Measurements from ENCODE around the gene SLC6A11.

Gene SLC6A11

DNA sequence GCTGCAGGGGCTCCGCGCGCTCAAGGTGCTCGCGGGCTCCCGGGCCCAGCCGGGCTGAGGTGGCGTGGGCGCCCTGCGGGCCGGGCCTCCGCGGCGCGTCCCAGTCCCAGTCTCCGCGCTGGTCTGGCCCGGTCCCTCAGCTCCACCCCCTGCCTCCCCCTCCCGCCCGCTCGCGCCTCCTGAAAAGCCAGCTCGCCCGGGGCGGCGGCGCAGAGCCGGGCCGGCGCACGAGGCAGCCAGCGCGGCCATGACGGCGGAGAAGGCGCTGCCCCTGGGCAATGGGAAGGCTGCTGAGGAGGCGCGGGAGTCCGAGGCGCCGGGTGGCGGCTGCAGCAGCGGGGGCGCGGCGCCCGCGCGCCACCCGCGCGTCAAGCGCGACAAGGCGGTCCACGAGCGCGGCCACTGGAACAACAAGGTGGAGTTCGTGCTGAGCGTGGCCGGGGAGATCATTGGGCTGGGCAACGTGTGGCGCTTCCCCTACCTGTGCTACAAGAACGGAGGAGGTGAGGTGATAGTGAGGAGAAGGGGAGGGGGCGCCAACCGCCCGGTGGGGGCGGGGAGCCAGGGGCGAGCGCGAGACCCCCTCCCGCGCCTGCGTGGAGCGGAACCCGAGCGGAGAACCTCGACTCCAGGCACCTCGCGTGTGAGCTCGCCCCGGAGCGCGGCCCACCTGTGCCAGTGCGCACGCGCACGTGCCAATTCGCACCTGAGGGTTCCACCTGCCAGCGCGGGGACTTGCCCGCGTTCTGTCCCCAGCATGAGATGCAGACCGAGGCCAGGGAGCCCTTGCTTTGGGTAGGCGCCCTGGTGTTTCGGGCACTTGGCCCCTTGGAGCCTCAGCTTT lies at the start of gene SLC6A11:
SLC6A11 (plus strand) TSS at position 210 of the 844 bp plus-strand sequence; CDS start at position 248, 38 bp downstream.
- no peak for DNase-seq (ENCODE audit: low spot score)

DNA sequence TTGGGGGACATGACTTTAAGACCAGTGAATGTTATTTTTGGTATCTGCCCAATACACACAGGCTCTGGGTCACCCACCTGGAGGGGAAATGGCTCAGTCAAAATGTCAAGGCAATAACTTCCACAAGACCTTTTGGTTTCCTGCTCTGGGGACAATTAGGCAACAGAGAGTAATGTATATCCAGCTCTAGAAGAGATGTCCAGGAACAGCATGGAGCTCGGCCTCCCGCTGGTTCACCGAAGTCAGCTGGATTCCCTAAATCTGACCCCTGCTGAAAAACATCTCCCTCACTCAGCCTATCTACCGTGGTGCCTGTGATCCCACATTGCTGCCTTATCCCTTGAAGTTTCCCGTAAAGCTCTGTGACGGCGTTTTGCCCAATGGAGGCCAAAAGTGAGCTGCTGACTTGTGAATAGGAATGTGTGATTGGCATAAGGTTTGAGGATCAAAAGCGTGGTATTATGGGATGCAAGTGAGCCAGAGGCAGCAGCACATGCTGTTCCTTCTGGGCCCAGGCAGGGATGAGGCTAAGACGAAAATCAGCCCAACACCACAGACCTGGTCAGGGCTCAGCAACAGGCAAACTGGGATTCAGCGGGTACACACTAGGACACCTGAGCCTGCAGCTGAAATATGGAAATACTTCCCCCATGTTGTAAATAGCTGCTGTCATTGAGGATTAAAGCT lies 47.2 kb upstream of the SLC6A11 start:
- DNase-seq (ENCODE audit: low spot score) = no peak

DNA sequence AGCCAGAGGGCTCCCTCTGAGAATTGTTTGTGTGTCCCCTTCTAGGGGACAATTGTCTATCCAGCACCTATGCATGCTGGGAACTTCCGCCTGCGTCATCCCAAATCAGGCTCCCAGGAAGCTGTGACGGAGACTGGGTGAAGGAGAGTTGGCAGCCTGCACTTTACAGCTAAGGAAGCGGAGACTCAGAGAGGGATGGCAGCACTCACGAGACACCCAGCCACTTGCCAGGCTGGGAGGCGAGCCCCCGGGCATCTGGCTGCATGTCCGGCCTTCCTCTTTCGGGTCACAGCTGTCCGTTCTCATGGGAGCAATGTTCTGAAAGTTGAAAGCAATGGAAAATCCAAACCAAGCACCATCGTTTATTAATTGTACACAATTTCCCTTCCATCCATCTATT lies 45.5 kb upstream of the SLC6A11 start:
- DNase-seq (ENCODE audit: low spot score) = no peak

DNA sequence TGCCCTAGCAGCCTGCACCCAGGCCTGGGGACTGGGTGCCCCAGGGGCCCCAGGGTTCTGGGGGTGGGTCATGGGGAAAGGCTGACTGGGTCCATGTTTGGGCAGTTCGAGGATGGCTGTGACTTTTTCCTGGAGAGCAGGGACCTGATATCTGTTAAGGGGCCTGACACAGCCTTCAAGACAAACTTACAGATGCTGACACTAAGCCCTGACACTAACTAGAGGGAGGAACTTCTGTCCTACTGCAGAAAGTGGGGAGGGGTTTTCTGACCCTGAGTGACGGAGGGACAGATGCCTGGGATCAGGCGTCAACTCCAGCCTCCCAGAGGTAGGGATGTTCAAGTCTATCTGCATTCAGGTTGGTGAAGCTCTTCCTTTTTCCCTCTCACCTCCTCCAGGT lies 45.0 kb upstream of the SLC6A11 start:
- no peak for DNase-seq (ENCODE audit: low spot score)

DNA sequence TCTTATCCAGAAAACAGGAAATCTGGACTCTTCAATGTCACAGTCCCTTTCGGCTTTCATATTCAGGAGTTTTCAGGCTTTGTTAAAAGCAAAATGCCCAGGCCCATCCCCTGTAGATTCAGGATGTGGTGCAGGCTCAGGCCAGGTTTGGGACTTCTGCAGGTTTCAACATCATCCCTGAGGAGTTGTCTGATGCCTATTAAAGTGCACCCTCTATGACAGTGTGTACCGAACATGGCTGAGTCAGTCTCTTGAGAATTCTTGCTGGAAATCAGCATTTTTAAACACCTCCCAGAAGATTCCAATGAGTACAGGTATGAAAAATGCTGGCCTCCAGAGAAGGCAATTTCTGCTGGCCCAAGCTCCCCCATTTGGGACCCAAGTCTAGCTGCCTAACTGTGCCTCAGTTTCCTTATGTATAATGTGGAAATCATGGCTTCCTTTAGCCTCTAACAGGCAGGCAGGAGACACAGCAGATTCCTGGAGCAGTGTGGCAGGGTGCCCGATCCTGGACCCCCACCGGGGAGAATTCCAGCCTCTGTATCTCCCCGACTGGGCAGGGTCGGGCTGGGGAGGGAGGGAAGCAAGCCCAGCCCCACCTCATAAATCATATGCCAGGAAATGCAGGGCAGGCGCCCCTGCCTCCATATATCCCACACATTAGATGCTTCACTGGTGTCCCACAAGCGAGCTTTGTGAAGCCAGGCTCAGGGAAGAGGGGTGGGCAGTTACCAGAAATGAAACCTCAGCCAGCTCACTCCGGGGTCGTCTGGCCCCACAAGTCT lies 44.4 kb upstream of the SLC6A11 start:
- no peak for DNase-seq (ENCODE audit: low spot score)

DNA sequence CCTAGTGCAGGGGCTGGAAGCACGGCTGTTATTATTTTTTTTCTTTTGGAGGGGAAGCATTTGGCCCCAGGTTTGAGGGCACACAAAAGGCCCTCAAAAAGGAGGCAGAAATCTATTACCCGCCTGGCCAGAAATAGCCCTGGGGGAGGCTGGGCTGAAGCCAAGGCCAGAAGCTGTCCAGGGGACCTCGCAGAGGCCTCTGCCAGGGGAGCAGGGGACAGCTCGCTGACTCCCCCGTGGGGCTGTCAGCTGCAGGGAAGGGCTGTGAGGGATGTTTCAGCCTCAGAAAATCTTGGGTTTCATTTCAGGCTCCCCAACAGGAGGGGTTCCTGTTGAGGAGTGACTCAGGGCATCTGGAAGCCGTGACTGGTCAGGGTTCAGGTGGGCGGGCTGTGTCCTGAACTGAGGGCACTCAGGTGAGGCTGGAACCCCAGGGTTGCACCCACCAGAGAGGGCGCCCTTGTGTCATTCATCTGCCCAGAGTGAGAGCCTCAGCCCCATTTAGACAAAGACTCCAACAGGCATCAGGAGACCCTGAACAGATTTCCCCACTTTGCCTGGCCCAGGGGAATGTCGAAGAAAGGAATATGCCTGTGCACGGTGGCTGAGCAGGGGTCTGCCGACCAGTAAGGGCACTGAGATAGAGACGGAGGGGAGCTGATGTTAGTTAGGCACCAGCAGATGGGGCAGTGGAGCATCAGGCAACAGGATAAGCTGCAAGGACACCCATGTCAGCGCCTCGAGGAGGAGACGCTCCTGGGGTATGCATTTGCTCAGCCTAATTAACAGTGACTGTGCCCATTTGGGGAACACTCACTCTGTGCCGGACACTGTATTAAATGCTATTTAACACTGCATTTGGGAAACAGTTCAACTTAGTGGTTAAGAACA lies 43.5 kb upstream of the SLC6A11 start:
- DNase-seq (ENCODE audit: low spot score) = no peak

DNA sequence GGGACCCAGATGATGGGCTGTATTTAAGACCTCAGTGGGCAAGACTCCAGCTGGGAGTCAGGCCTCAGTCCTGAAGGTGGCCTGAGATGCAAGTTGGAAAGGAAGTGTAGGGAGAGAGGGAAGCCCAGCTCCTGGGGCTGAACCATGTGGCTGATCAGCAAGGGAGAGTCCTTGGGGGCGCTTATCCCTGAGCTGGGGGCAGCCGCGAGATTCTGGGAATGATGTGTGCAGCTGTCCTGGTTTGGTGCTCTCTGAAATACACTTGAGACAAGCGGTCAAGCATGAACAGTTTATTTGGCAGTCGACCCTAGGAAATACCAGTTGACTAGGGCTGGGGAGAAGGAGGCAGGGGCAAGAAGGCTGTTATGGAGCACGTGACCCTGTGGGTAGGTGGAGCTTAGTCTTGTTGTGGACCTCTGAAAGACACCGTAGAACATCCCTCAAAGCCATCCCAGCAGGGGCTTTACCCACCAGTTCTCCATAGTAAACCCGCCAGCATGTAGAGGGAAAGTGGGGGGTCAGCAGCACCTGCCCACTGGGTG lies 41.8 kb upstream of the SLC6A11 start:
- DNase-seq (ENCODE audit: low spot score) = no peak

DNA sequence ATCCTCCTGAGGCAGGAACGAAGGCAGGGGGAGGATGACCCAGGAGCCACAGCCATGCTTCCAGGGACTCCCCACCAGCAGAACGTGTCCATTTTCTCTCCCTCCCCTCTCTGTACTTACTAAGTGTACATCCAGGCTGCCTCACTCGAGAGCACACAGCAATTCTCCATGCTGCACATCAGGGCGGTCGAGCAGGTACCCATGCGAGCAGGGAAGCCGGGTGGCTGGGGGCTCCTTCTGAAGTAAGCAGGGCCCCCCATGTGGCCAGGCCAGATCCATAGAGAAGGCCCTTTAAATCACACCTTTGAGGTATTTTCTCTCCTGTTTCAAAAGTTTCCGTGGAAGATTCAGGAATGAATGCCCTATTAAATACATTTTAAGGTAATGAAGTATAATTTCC lies 41.2 kb upstream of the SLC6A11 start:
- DNase-seq (ENCODE audit: low spot score) = no peak

DNA sequence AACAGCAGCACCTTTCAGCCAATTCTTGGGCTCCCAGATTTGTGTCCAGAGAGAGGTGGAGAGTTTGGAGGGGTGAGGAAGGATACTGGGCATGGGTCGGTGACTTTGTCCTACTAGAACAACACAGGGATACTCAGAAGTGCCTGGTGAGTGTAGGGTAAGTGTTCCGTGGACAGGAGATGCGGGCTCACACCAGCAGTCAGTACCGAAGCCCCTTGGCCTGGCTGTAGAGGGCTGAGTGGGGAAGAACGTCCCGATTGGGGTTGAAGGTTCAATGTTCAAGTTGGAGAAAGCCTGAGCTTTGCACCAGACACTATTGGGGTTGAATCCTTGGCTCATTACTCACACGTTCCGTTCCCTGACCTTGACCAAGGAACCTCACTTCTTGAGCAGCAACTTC lies 40.8 kb upstream of the SLC6A11 start:
- DNase-seq (ENCODE audit: low spot score) = no peak

DNA sequence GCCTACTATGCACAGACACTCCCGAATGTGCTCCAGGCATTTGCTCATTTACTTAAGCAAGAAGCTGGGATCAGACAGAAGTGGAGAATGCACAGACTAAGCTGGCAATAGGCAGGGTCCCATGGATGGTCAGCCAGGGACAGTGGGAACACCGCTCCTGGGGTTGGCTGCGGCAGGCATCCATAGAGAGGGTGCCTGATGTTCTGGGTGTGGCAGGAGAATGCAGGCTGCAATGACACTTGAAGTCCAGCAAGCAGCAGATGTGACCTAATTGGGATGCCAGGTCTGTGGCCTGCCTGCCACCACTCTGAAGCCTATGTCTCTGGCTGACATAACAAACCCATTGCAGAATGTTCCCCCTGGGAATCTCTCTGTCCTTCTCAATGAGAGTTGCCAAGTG lies 40.2 kb upstream of the SLC6A11 start:
- DNase-seq (ENCODE audit: low spot score) = no peak

DNA sequence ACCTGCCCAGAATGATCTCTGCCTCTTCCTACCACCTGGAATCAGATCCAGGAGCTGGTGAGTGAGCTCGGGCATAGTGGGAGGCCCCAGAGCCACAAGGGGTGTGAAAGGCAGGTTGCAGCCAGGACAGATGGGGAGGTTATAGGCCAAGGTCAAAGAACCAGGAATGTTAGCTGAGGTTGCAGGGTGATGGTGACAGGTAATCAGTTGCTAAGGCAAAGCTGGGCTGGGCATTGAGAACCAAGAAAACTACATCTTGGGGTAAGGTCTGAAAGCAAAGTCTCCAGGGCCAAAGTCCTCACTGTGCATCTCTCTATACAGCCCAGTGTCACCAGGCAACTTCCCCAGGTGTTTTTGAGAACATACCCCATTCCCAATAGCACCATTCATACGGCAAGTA lies 38.4 kb upstream of the SLC6A11 start:
- no peak for DNase-seq (ENCODE audit: low spot score)

DNA sequence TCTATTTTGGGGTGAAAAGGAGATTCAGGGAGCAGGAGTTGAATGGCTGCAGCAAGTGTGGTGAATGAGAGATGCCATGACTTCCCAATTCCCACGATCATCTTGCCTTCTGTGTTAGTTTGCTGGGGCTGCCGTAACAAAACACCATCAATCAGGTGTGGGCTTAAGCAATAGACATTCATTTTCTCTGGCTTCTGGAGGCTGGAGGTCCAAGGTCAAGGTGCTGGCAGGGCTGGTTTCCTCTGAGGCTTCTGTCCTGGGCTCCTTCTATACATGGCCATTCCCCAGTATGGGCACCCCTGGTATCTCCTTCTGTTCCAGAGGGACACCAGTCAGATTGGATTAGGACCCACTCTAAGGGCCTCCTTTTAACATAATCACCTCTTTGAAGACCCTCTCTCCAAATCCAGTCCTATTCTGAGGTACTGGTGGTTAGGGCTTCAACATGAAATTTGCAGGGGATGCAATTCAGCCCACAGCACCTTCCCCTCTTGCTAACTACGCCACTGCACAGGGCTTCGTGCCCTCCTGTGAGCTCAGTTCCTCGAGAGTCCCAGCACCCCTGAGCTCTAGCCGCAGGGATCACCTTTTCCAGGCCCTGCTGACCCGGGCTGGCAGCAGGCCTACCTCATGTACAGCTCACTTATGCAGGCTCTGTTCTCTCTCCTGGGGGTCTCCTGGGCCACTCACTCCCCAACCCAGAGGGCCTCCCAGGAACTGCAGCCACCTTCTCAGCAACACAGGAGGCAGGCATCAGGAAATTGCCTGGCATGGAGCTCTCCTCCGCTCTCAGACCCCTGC lies 37.3 kb upstream of the SLC6A11 start:
- no peak for DNase-seq (ENCODE audit: low spot score)

DNA sequence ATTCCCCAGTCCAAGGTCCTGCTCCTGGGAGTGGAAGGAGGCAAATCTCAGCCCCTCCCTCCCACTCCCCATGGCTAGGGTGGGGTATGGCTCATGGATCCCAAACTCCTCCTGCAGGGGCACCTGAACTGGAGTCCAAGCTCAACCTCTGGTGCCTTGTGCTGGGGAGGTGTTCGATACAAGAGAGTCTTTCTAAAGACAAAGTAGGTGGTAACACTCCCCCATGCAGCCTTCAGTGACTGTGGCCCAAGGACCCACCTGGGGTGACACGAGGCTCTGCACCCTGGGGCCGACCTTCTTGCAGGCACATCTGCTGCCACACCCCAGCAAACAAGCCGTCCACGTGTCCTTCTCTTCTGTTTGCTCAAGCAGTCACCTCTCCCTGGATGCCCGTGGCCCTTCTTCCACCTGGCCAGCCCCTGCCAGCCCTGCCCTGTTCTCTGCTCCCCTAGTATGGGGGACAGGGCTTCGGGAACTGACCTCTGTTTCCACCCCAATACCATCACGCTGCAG lies 36.7 kb upstream of the SLC6A11 start:
- DNase-seq (ENCODE audit: low spot score) = no peak

DNA sequence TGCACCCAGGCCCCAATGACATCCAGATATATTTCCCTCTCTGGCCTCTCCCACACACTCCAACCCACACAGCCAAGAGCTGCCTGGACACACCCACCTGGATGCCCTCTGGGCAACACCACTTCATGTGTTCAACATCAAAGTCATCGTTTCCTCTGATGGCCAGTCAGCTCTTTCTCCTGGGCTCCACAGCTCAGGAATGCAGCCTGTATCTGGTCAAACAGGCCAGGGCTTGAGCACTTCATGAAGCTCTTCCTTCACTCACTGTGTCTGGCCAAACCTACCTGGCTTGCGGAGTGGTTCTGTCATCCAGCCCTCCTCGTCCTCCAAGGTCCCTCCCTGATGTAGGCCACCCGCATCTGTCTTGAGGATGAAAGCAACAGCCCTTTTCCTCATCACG lies 35.8 kb upstream of the SLC6A11 start:
- no peak for DNase-seq (ENCODE audit: low spot score)

DNA sequence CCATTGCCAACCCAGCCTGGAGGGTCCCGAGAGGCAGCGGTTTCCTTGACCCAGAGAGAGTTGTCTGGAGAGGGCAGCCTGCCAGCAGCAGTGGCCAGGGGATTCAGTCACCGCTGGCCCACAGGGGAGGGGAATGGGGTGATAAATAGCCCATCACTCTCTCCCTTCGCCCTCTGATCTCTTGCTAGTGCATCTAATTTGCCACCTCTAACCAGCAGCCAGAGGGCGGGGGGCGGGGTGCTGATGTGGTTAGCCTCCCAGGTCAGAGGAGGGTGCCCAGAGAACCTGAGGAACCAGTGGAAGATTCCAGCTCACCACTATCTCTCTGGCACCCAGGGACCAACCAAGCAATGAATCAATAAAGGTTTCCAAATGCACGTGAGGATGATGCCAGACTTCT lies 35.1 kb upstream of the SLC6A11 start:
- no peak for DNase-seq (ENCODE audit: low spot score)

DNA sequence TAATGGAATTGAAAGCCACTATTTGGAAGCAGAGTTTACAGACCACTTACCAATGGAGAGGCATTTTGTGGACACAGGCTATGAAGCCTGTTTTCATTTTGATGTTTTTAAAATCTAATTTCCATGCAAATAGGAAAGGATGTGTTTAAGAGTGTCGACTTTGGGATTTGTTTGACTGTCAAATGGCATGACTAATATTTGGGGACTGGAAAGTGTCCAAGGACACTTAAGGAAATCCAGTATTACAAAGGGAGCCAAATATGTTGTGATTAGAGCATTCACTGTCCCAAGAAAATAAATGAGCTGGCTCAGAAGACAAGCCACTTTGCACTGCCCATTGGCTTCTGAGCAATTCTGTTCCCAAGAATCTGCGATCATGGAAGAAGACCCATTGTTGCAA lies 34.0 kb upstream of the SLC6A11 start:
- no peak for DNase-seq (ENCODE audit: low spot score)

DNA sequence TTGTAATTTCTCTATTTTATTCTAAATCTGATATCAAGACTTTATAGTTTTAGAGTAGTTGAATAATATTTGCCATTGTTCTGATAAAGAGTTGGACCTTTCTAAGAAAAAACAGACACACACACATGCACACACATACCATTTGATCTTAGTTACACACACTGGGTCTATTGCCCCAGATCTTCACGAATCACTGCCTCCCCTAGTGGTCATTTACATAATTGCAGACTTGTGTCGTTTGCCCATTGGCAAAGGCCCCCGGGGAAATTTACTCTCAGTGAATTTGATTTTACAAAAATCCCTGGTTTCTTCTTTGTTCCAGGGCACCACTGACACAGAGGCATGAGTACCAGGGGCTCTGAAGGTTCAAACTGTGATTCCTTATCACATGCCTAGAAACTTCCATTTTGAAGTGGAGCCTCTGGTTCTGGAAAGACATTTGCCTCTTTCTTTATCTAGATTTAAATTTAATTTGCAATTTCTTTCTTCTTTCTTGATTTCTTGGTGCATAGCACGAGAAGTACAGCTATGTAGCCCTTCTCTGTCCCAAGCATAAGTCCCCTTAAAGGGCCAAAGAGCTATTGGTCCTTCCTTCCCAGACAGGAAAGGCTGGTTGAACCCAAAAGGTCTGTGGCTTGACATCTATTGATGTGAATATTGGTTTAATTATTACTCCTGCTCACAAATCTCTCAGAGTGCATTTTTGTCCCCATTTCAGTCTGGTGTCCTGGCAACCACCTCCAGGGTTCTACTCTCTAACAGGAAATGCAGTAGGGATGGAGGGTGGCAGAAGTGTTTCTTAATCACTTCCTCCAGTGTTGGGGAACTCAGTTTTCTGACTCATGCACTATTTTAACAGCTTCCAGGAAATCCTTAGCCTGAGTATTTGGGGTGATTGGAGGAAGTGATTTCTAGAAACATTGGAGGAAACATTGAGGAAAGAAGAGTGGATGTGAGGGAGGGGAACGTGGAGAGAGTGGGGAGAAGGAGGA lies 32.4 kb upstream of the SLC6A11 start:
- DNase-seq (ENCODE audit: low spot score) = peak; percentile 24

DNA sequence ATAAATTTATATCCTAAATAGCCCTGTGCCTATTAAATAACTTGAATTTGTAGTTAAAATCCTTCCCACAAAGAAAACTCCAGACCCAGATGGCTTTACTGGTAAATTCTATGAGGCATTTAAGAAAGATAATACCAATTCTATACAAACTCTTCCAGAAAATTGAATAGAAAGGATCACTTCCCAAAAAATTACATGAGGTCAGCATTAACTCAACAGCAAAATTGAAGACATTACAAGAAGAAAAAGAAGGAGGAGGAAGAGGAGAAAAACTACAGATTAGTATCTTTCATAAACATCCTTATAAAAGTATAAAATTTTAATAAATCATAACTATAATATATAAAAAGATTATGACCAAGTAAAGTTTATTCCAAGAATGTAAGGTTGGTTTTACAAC lies 29.4 kb upstream of the SLC6A11 start:
- DNase-seq (ENCODE audit: low spot score) = no peak

DNA sequence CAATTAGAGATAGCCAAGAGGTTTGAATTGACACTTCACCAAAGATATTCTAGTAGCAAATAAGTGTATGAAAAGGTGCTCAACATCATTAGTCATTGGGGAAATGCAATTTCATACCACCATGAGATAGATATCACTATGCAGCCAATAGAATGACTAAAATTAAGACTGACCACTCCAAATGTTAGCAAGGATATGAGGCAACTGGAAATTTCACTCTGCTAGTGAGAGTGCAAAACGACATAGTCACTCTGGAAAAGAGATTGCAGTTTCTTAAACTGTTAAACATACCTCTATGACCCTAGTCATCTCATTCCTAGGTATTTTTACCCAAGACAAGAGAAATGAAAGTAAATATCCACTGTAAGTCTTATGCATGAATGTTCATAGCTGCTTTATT lies 27.6 kb upstream of the SLC6A11 start:
- DNase-seq (ENCODE audit: low spot score) = no peak

Data from germinal center (tissue), 1 donor.